ENCODE results near the gene PWWP2B. TPM values are rescaled to one million over a fixed set of nuclear protein-coding genes. Genes with fewer than 3 reads are reported as not detected.
"Not testable (repeated sequence)": the region's sequence is repeated elsewhere in the genome, so short reads cannot be mapped to it uniquely, and the experiment has no call there.

Gene PWWP2B
- total RNA-seq, 5 donors from 2014 or later (not counting 1 experiment from before 2014, with no cell fraction given) = 11.5 to 15.3 (median 13.6) TPM

DNA sequence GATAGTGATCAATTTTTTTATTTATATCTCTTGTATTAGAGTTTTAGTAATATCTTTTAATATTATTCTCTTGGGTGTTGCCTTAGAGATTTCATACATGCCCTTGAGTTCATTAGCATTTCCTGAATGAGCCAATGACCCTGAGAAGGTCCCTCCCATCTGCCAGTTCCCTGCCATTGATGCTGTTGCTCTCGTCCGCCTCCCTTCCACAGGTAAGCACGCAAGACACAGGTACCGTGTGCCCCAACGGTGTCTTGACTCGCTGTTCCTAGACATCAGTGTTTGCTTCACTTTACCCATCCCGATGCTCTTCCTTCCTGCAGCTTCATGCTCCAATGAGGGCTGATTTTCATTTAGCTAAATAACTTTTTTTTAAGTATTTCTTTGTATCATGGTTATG, 19.7 kb upstream of the PWWP2B start:
- Histone ChIP-seq H3K9me3 (no peaks in the 10 kb centered on the region), H3K4me1 (ENCODE audit: control insufficient read depth in 1 of 2, extremely low read depth in 1 of 2, insufficient read depth in 2 of 2, low read length in 2 of 2) (no peaks in the 10 kb centered on the region), H3K27me3 (replicated peaks in 1 of 2; ENCODE audit: control insufficient read depth in 2 of 2, extremely low read depth in 1 of 2, insufficient read depth in 2 of 2, low read length in 1 of 2) (peaks cover 0 to 5% of the 10 kb centered on the region in 2 experiments), H3K4me3 (ENCODE audit: control insufficient read depth in 1 of 2, extremely low read depth in 1 of 2, low read length in 1 of 2) (no peak overlapping the region), H3K36me3 (ENCODE audit: control insufficient read depth in 2 of 2, extremely low read depth in 1 of 2, insufficient read depth in 1 of 2, low read length in 1 of 2) (no peaks in the 10 kb centered on the region), H3K27ac (ENCODE audit: low read length) (no peak overlapping the region)
- Mint-ChIP-seq H3K9me3 (no peaks in the 10 kb centered on the region), H3K36me3 (peaks cover 3% of the 10 kb centered on the region), H3K27me3 (no peaks in the 10 kb centered on the region), H3K4me3 (no peak overlapping the region), H3K27ac (no peak overlapping the region), H3K4me1 (peaks cover 0 to 9% (median 8%) of the 10 kb centered on the region in 3 donors)
- DNase-seq (no peak), ATAC-seq (replicated peaks in 1 of 4) (no peak)
- CTCF ChIA-PET = interaction anchor here in 1 of 2 donors (0.6 kb wide), 1 partner anchor 47 kb away, joined by 3 read pairs; no protein-coding TSS in a partner anchor
- POLR2A ChIA-PET = no interaction called here
- WGBS (ENCODE audit: insufficient coverage) = 97% methylated on average over 6 of the region's 7 CpGs

DNA sequence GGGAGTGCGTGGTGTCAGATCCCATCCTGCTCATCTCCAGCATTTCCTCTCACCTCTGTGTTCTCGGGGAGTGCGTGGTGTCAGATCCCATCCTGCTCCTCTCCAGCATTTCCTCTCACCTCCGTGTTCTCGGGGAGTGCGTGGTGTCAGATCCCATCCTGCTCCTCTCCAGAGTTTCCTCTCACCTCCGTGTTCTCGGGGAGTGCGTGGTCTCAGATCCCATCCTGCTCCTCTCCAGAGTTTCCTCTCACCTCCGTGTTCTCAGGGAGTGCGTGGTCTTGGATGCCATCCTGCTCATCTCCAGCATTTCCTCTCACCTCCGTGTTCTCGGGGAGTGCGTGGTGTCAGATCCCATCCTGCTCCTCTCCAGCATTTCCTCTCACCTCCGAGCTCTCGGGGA, 18.0 kb upstream of the PWWP2B start:
- H3K4me1 ChIP-seq (ENCODE audit: control insufficient read depth in 1 of 2, extremely low read depth in 1 of 2, insufficient read depth in 2 of 2, low read length in 2 of 2); H3K36me3 ChIP-seq (ENCODE audit: control insufficient read depth in 2 of 2, extremely low read depth in 1 of 2, insufficient read depth in 1 of 2, low read length in 1 of 2); ATAC-seq (replicated peaks in 1 of 4); H3K27ac Mint-ChIP-seq; POLR2A ChIA-PET; H3K27ac ChIP-seq (ENCODE audit: low read length); H3K4me3 Mint-ChIP-seq; CTCF ChIA-PET; H3K4me3 ChIP-seq (ENCODE audit: control insufficient read depth in 1 of 2, extremely low read depth in 1 of 2, low read length in 1 of 2); DNase-seq; H3K36me3 Mint-ChIP-seq; H3K27me3 ChIP-seq (replicated peaks in 1 of 2; ENCODE audit: control insufficient read depth in 2 of 2, extremely low read depth in 1 of 2, insufficient read depth in 2 of 2, low read length in 1 of 2); H3K9me3 ChIP-seq; H3K27me3 Mint-ChIP-seq; H3K9me3 Mint-ChIP-seq: not testable (repeated sequence)
- peaks cover 0 to 12% (median 9%) of the 10 kb centered on the region in 3 donors for H3K4me1 Mint-ChIP-seq
- 92% methylated on average over 16 of the region's 16 CpGs for WGBS (ENCODE audit: insufficient coverage)

DNA sequence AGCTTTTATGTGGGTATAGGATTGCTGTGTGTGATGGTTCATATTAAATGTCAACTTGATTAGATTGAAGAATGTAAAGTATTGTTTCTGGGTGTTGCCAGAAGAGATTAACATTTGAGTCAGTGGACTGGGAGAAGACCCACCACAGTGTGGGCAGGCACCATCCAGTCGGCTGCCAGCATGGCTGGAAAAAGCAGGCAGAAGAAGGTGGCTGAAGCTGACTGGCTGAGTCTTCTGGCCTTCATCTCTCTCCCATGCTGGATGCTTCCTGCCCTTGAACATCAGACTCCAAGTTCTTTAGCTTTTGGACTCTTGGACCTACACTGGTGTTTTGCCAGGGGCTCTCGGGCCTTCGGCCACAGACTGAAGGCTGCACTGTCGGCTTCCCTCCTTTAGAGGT, 16.0 kb upstream of the PWWP2B start:
- peaks cover 0 to 15% (median 9%) of the 10 kb centered on the region in 3 donors for H3K4me1 Mint-ChIP-seq
- ATAC-seq (replicated peaks in 1 of 4); H3K36me3 ChIP-seq (ENCODE audit: control insufficient read depth in 2 of 2, extremely low read depth in 1 of 2, insufficient read depth in 1 of 2, low read length in 1 of 2); H3K36me3 Mint-ChIP-seq; DNase-seq; H3K27ac ChIP-seq (ENCODE audit: low read length); H3K9me3 Mint-ChIP-seq; POLR2A ChIA-PET; H3K4me1 ChIP-seq (ENCODE audit: control insufficient read depth in 1 of 2, extremely low read depth in 1 of 2, insufficient read depth in 2 of 2, low read length in 2 of 2); H3K27ac Mint-ChIP-seq; H3K4me3 ChIP-seq (ENCODE audit: control insufficient read depth in 1 of 2, extremely low read depth in 1 of 2, low read length in 1 of 2); H3K9me3 ChIP-seq; H3K27me3 ChIP-seq (replicated peaks in 1 of 2; ENCODE audit: control insufficient read depth in 2 of 2, extremely low read depth in 1 of 2, insufficient read depth in 2 of 2, low read length in 1 of 2); H3K27me3 Mint-ChIP-seq; H3K4me3 Mint-ChIP-seq: not testable (repeated sequence)
- 98% methylated on average over 4 of the region's 4 CpGs for WGBS (ENCODE audit: insufficient coverage)
- CTCF ChIA-PET = interaction anchor here in 1 of 2 donors (0.7 kb wide), 1 partner anchor 247 kb away, joined by 12 read pairs; no protein-coding TSS in a partner anchor

DNA sequence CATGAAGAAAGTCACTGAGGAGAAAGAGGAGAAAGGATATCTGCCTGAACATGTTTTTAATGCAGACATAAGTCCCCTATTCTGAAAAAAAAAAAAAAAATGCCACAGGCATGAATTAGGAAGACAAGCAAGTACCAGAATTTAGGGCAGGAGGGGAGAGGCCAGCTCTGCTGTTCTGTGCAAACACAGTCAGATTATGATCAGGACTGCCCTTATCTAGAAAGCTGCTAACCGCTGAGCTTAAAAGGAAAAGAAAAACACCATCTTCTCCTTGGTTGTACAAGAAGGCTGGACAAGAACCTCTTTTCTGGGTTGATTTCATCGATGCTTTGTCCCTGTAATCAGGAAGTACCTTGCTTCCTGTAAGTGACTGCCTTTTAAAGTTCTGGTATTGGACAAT, 15.3 kb upstream of the PWWP2B start:
- ATAC-seq (replicated peaks in 1 of 4) = no peak
- Mint-ChIP-seq H3K4me3 (no peak overlapping the region), H3K27ac (peak overlapping the region; percentile 36 to 60), H3K27me3 (no peaks in the 10 kb centered on the region), H3K4me1 (peaks cover 0 to 16% (median 9%) of the 10 kb centered on the region in 3 donors), H3K36me3 (peaks cover 3% of the 10 kb centered on the region), H3K9me3 (no peaks in the 10 kb centered on the region)
- Histone ChIP-seq H3K36me3 (ENCODE audit: control insufficient read depth in 2 of 2, extremely low read depth in 1 of 2, insufficient read depth in 1 of 2, low read length in 1 of 2) (no peaks in the 10 kb centered on the region), H3K4me3 (ENCODE audit: control insufficient read depth in 1 of 2, extremely low read depth in 1 of 2, low read length in 1 of 2) (no peak overlapping the region), H3K27ac (ENCODE audit: low read length) (peak overlapping the region; percentile 12), H3K9me3 (no peaks in the 10 kb centered on the region), H3K4me1 (ENCODE audit: control insufficient read depth in 1 of 2, extremely low read depth in 1 of 2, insufficient read depth in 2 of 2, low read length in 2 of 2) (peaks cover 0 to 2% of the 10 kb centered on the region in 2 experiments), H3K27me3 (replicated peaks in 1 of 2; ENCODE audit: control insufficient read depth in 2 of 2, extremely low read depth in 1 of 2, insufficient read depth in 2 of 2, low read length in 1 of 2) (no peaks in the 10 kb centered on the region)
- no peak for DNase-seq
- 61% methylated on average over 2 of the region's 2 CpGs for WGBS (ENCODE audit: insufficient coverage)
- ChIA-PET CTCF (interaction anchor here in 1 of 2 donors (0.7 kb wide), 1 partner anchor 248 kb away, joined by 12 read pairs; no protein-coding TSS in a partner anchor), POLR2A (no interaction called here)

DNA sequence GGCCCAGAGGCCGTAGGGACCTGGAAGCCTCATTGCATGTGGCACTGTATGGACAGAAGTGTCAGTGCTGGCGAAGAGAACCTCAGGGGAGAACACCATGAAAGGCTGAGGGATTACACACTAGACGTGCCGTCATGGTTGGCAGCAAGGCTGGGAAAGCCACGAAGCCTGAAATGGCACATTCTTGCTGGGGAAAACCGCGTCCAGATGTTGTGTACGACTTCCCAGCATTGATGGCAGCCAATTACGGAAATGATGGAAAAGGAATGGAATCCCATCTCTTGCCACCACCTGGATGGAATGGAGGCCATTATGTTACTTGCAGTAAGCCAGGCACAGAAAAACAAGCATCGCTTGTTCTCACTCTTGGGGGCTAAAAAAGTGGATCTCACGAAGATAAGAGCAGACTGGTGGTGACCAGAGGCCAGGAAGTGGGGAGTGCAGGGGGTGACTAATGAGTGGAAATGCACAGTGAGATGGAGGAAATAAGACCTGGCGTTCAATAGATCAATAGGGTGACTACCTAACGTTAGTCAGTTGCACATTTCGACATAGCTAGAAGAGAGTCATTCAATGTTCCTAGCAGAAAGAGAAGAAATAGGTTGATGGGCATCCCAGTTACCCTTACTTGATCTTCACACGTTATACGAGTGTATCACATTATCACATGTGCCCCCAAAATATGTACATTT, 14.6 kb upstream of the PWWP2B start:
- ChIA-PET CTCF (no interaction called here), POLR2A (no interaction called here)
- Mint-ChIP-seq H3K36me3 (peaks cover 3% of the 10 kb centered on the region), H3K4me1 (peaks cover 1 to 16% (median 9%) of the 10 kb centered on the region in 3 donors), H3K27me3 (no peaks in the 10 kb centered on the region), H3K4me3 (no peak overlapping the region), H3K27ac (peak overlapping the region; percentile 3 to 50), H3K9me3 (no peaks in the 10 kb centered on the region)
- Histone ChIP-seq H3K27me3 (replicated peaks in 1 of 2; ENCODE audit: control insufficient read depth in 2 of 2, extremely low read depth in 1 of 2, insufficient read depth in 2 of 2, low read length in 1 of 2) (peaks cover 0 to 2% of the 10 kb centered on the region in 2 experiments), H3K27ac (ENCODE audit: low read length) (peak overlapping the region; percentile 12), H3K4me1 (ENCODE audit: control insufficient read depth in 1 of 2, extremely low read depth in 1 of 2, insufficient read depth in 2 of 2, low read length in 2 of 2) (peaks cover under 1 to 2% of the 10 kb centered on the region in 2 experiments), H3K9me3 (no peaks in the 10 kb centered on the region), H3K4me3 (ENCODE audit: control insufficient read depth in 1 of 2, extremely low read depth in 1 of 2, low read length in 1 of 2) (no peak overlapping the region), H3K36me3 (ENCODE audit: control insufficient read depth in 2 of 2, extremely low read depth in 1 of 2, insufficient read depth in 1 of 2, low read length in 1 of 2) (no peaks in the 10 kb centered on the region)
- no peak for ATAC-seq (replicated peaks in 1 of 4)
- 81% methylated on average over 13 of the region's 16 CpGs for WGBS (ENCODE audit: insufficient coverage)
- no peak for DNase-seq

DNA sequence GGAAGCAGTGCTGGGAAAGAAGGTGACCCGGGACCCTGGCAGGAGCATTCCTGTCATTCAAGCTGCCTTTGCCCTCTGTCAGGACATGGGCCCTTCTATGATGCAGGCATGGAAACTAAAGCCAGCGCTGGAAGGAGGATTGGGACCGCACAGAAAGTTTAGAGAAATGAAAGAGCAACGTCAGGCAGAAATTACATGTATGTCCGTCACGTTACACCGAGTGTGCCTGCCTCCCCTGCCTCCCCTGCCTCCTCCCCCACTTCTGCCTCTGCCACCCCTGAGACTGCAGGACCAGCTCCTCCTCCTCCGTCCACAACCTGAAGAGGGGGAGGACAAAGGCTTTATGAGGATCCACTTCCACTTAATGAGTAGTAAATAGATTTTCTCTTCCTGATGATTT, 13.9 kb upstream of the PWWP2B start:
- peaks cover 2 to 6% of the 10 kb centered on the region in 2 experiments for H3K4me1 ChIP-seq (ENCODE audit: control insufficient read depth in 1 of 2, extremely low read depth in 1 of 2, insufficient read depth in 2 of 2, low read length in 2 of 2)
- DNase-seq (no peak), ATAC-seq (replicated peaks in 1 of 4) (no peak)
- WGBS (ENCODE audit: insufficient coverage) = 100% methylated on average over 3 of the region's 8 CpGs
- peaks cover 7 to 21% (median 12%) of the 10 kb centered on the region in 3 donors for H3K4me1 Mint-ChIP-seq
- H3K27me3 ChIP-seq (replicated peaks in 1 of 2; ENCODE audit: control insufficient read depth in 2 of 2, extremely low read depth in 1 of 2, insufficient read depth in 2 of 2, low read length in 1 of 2) = peaks cover 0 to 6% of the 10 kb centered on the region in 2 experiments
- H3K27ac Mint-ChIP-seq = no peak overlapping the region
- H3K9me3 ChIP-seq = no peaks in the 10 kb centered on the region
- peaks cover 3% of the 10 kb centered on the region for H3K36me3 Mint-ChIP-seq
- H3K36me3 ChIP-seq (ENCODE audit: control insufficient read depth in 2 of 2, extremely low read depth in 1 of 2, insufficient read depth in 1 of 2, low read length in 1 of 2) = no peaks in the 10 kb centered on the region
- no peaks in the 10 kb centered on the region for H3K9me3 Mint-ChIP-seq
- ChIA-PET POLR2A (no interaction called here), CTCF (no interaction called here)
- no peaks in the 10 kb centered on the region for H3K27me3 Mint-ChIP-seq
- no peak overlapping the region for H3K4me3 ChIP-seq (ENCODE audit: control insufficient read depth in 1 of 2, extremely low read depth in 1 of 2, low read length in 1 of 2)
- no peak overlapping the region for H3K4me3 Mint-ChIP-seq
- no peak overlapping the region for H3K27ac ChIP-seq (ENCODE audit: low read length)

Data from T-cell (primary cell).